ENCODE measurements around the gene LIPG. TPM values are rescaled to one million over a fixed set of nuclear protein-coding genes. Genes with fewer than 3 reads are reported as not detected.

LIPG gene
- total and polyA plus RNA-seq, 2 of the 13 experiments (the other 11 are each of a cell fraction or from before 2014, with no cell fraction given): 0.96 to 10.8 TPM

DNA sequence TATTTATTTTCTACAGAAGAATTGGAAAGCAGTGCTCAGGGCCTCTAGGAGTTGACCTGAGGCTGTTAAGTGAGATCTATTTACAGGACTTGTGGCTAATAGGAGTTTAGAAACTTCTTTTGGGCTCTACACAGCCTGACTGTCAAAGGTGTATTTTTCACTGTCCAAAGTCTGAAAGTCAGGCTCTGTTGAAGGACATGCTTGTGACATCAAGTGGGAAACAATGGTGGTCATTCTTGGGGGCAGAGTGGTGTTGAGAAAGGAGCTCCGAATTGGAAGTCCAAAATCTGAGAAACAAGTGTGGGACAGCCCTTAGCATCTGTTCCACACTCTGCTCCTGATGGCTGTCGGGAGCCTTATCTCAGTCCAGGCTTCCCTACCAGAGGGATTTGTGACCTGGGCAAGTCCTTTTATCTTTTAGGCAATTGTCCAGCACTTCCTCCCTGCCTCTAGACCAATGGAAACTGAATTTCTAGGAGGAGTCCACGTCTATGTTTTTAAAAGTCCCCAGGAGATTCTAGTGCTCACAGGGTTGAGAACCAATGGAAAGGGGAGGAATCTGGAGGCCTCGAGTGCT lies 76.4 kb downstream of the LIPG start (continued):
- TF ChIP-seq TARDBP (CRISPR knock-in tag; IDR thresholded peaks at IDR 0.05) (no peak), CENPX (CRISPR knock-in tag; IDR thresholded peaks at IDR 0.05) (no peak), ZNF460 (CRISPR knock-in tag; IDR thresholded peaks at IDR 0.05; ENCODE audit: borderline replicate concordance) (no peak), PATZ1 (CRISPR knock-in tag; IDR thresholded peaks at IDR 0.05) (0 out of 2 replicates have a peak, but pooled peaks have one; percentile 16), NCOA1 (CRISPR knock-in tag; IDR thresholded peaks at IDR 0.05) (no peak), ZNF619 (CRISPR knock-in tag; IDR thresholded peaks at IDR 0.05) (no peak), MAFK (conservative IDR thresholded peaks at IDR 0.05 in 1 of 2, IDR thresholded peaks at IDR 0.05 in 1 of 2; ENCODE audit: low read length in 2 of 2) (no peak), NR1H2 (CRISPR knock-in tag; IDR thresholded peaks at IDR 0.05; ENCODE audit: borderline replicate concordance, low read depth) (no peak), ZNF350 (CRISPR knock-in tag; IDR thresholded peaks at IDR 0.05; ENCODE audit: borderline replicate concordance, low read depth) (peak; percentile 12; the same call in 1 of the 2 replicates), SETDB1 (CRISPR knock-in tag; IDR thresholded peaks at IDR 0.05; ENCODE audit: borderline replicate concordance) (no peak), ZNF720 (CRISPR knock-in tag; IDR thresholded peaks at IDR 0.05) (no peak), SMYD3 (CRISPR knock-in tag; IDR thresholded peaks at IDR 0.05) (no peak), FOXO4 (CRISPR knock-in tag; conservative IDR thresholded peaks at IDR 0.05) (no peak), GATAD2A (CRISPR knock-in tag; IDR thresholded peaks at IDR 0.05) (peak; percentile 82), ZNF710 (CRISPR knock-in tag; IDR thresholded peaks at IDR 0.05; ENCODE audit: borderline replicate concordance) (peak; percentile 62; the same call in 1 of the 2 replicates), ZNF792 (CRISPR knock-in tag; IDR thresholded peaks at IDR 0.05) (no peak), CCDC6 (CRISPR knock-in tag; IDR thresholded peaks at IDR 0.05) (peak; percentile 42; the same call in 1 of the 2 replicates), MAX (IDR thresholded peaks at IDR 0.05) (peak; percentile 36; the same call in 1 of the 2 replicates), SOX6 (IDR thresholded peaks at IDR 0.05) (no peak), SOX6 (CRISPR knock-in tag; IDR thresholded peaks at IDR 0.05) (peak; percentile 89), ZKSCAN8 (CRISPR knock-in tag; IDR thresholded peaks at IDR 0.05; ENCODE audit: borderline replicate concordance) (no peak), MXD3 (CRISPR knock-in tag; IDR thresholded peaks at IDR 0.05) (no peak)
- TF ChIP-seq, protein P1, sequence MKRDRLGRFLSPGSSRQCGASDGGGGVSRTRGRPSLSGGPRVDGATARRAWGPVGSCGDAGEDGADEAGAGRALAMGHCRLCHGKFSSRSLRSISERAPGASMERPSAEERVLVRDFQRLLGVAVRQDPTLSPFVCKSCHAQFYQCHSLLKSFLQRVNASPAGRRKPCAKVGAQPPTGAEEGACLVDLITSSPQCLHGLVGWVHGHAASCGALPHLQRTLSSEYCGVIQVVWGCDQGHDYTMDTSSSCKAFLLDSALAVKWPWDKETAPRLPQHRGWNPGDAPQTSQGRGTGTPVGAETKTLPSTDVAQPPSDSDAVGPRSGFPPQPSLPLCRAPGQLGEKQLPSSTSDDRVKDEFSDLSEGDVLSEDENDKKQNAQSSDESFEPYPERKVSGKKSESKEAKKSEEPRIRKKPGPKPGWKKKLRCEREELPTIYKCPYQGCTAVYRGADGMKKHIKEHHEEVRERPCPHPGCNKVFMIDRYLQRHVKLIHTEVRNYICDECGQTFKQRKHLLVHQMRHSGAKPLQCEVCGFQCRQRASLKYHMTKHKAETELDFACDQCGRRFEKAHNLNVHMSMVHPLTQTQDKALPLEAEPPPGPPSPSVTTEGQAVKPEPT (CRISPR knock-in tag; IDR thresholded peaks at IDR 0.05; ENCODE audit: low read depth): no peak
